ENCODE measurements around the gene NET1.

The NET1 gene

DNA sequence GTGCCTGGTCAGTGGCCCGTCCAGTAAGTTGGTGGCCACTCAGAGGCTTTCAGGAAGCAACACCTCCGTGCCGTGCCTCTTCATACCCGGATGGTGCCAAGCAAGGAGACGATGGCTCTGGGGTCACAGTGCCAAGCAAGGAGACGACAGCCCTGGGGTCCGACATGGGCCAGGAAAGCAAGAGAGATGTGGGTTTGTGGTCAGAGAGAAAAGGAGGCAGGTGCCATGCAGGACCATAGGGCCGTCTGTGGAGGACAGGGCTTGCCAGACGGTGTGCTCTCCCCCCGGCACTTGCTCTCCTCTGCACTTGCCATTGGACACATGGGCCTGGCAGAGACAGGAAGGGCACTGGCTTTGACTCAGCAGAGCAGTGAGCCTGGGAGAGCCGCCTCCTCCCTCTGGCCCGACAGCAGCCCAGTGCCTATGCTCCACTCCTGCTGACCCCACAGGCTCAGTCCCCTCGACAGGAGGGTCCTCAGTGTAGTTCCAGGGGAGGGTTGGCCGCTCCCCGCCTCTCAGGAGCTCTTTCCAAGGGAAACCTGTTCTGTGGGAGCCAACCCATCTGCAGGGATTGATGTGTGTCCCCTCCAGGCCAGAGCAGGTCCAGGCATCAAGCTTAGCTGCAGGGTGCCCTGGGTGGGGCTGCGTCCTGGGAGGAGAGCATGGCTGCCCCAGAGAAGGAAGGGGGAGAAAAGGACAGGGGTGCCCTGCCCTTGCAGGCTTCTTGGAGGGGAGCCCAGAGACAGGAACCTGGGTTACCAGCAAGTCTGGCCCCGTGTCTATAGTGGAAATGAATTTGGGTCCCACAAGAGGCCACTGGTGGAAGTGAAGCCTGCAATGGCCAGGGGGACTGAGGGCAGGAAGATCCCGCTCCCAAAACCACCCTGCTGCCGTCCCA is 94.6 kb downstream of the NET1 start:
- no peak for DNase-seq (ENCODE audit: extremely low spot score)
- POLR2A ChIA-PET = no interaction called here
- TF ChIP-seq, protein P1, sequence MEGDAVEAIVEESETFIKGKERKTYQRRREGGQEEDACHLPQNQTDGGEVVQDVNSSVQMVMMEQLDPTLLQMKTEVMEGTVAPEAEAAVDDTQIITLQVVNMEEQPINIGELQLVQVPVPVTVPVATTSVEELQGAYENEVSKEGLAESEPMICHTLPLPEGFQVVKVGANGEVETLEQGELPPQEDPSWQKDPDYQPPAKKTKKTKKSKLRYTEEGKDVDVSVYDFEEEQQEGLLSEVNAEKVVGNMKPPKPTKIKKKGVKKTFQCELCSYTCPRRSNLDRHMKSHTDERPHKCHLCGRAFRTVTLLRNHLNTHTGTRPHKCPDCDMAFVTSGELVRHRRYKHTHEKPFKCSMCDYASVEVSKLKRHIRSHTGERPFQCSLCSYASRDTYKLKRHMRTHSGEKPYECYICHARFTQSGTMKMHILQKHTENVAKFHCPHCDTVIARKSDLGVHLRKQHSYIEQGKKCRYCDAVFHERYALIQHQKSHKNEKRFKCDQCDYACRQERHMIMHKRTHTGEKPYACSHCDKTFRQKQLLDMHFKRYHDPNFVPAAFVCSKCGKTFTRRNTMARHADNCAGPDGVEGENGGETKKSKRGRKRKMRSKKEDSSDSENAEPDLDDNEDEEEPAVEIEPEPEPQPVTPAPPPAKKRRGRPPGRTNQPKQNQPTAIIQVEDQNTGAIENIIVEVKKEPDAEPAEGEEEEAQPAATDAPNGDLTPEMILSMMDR (IDR thresholded peaks at IDR 0.05; ENCODE audit: control extremely low read depth, extremely low read depth, low read depth, missing control alignments) = no peak
- CTCF ChIA-PET = interaction anchor here (1.5 to 2.0 kb wide), 2 partner anchors 66 to 116 kb away, joined by 3 to 5 read pairs; no protein-coding TSS in a partner anchor

DNA sequence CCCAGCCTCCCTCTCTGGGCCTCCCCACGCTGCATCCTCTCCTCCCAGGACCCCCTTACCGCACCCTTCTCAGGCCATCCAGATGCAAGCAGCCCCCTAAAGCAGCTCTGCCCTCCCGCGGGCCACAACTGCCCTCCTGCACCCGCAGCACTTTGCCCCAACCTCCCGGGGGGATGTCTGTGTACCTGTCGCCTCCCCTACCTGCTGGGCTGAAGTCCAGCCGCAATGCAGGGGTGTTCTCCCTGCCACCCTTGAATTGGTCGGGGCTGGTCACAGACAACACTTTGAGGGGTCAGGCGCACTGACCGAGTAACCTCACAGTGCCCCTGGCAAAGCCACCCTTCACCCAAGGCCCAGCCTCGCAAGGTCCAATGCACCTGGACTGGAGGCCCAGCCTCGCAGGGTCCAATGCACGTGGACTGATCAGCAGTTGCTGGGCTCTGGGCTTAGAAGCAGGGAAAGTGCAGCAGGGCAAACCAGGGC is 95.3 kb downstream of the NET1 start:
- POLR2A ChIA-PET = no interaction called here
- TF ChIP-seq, protein P1 (IDR thresholded peaks at IDR 0.05; ENCODE audit: control extremely low read depth, extremely low read depth, low read depth, missing control alignments) = no peak
- DNase-seq (ENCODE audit: extremely low spot score) = no peak
- CTCF ChIA-PET = interaction anchor here (1.5 to 2.0 kb wide), 2 partner anchors 67 to 115 kb away, joined by 3 to 5 read pairs; no protein-coding TSS in a partner anchor

DNA sequence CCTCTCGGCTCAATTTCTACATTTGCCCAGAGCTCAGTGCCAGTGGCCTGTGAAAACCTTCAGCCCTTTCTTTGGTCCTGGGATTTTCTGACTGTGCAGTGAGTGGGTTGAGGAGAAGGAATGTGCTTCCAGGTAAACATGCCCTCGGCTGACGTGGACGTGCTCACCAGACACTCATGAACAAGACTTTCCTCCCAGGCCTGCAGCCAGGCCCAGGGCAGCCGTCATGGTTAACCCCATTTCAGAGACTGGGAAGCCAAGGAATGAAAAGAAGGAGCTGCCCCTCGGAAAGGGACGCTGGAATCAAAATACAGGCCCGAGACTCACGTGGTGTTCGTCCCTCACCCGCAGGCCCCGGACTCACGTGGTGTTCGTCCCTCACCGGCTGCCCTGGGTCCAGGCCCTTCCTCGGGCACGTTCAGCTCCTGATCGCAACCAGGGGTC is 95.8 kb downstream of the NET1 start:
- ChIA-PET POLR2A (no interaction called here), CTCF (interaction anchor here (2.0 kb wide), 1 partner anchor 67 kb away, joined by 5 read pairs; no protein-coding TSS in a partner anchor)
- TF ChIP-seq, protein P1 (IDR thresholded peaks at IDR 0.05; ENCODE audit: control extremely low read depth, extremely low read depth, low read depth, missing control alignments) = no peak

More for the DNA sequence above, 95.8 kb downstream of the NET1 start:
- DNase-seq (ENCODE audit: extremely low spot score) = no peak
